ENCODE results near the gene TSPAN17.

Gene TSPAN17

GRCh38 chr5:176620333-176620981 is 26.8 kb upstream of the TSPAN17 start:
- DNase-seq (ENCODE audit: low read depth, low spot score), result no peak

GRCh38 chr5:176621661-176622079 is 25.6 kb upstream of the TSPAN17 start:
- DNase-seq (ENCODE audit: low read depth, low spot score), result peak; percentile 67

GRCh38 chr5:176624142-176624541 is 23.1 kb upstream of the TSPAN17 start:
- no peak for DNase-seq (ENCODE audit: low read depth, low spot score)

GRCh38 chr5:176624938-176625337 is 22.3 kb upstream of the TSPAN17 start:
- no peak for DNase-seq (ENCODE audit: low read depth, low spot score)

GRCh38 chr5:176625512-176625911 is 21.8 kb upstream of the TSPAN17 start:
- no peak for DNase-seq (ENCODE audit: low read depth, low spot score)

GRCh38 chr5:176625966-176626875 is 21.1 kb upstream of the TSPAN17 start:
- no peak for DNase-seq (ENCODE audit: low read depth, low spot score)

- DNase-seq (ENCODE audit: low read depth, low spot score), result no peak
These were observed 20.4 kb upstream of the TSPAN17 start for GRCh38 chr5:176626876-176627236.

GRCh38 chr5:176627582-176627981 is 19.7 kb upstream of the TSPAN17 start:
- no peak for DNase-seq (ENCODE audit: low read depth, low spot score)

GRCh38 chr5:176628406-176629228 is 18.7 kb upstream of the TSPAN17 start:
- no peak for DNase-seq (ENCODE audit: low read depth, low spot score)

GRCh38 chr5:176629317-176629852 is 17.9 kb upstream of the TSPAN17 start:
- DNase-seq (ENCODE audit: low read depth, low spot score), result no peak

GRCh38 chr5:176629853-176630680 is 17.2 kb upstream of the TSPAN17 start, which contains the start of the genes EIF4E1B and SNCB:
EIF4E1B (plus strand) TSS chr5:176630675; CDS start chr5:176642788, 12,113 bp downstream.
SNCB (minus strand) TSS chr5:176630534; CDS start chr5:176629654, 880 bp downstream.
- DNase-seq (ENCODE audit: low read depth, low spot score), result peak; percentile 80

- DNase-seq (ENCODE audit: low read depth, low spot score), result no peak
These were observed 16.5 kb upstream of the TSPAN17 start for GRCh38 chr5:176630681-176631222.

- DNase-seq (ENCODE audit: low read depth, low spot score), result no peak
These were observed 15.7 kb upstream of the TSPAN17 start for GRCh38 chr5:176631383-176632200.

GRCh38 chr5:176632745-176633144 is 14.5 kb upstream of the TSPAN17 start:
- no peak for DNase-seq (ENCODE audit: low read depth, low spot score)

GRCh38 chr5:176633598-176633997 is 13.7 kb upstream of the TSPAN17 start:
- no peak for DNase-seq (ENCODE audit: low read depth, low spot score)

- no peak for DNase-seq (ENCODE audit: low read depth, low spot score)
These were observed 10.9 kb upstream of the TSPAN17 start for GRCh38 chr5:176636426-176636825.

- DNase-seq (ENCODE audit: low read depth, low spot score), result no peak
These were observed 9.7 kb upstream of the TSPAN17 start for GRCh38 chr5:176637556-176637955.

GRCh38 chr5:176638437-176638836 is 8.8 kb upstream of the TSPAN17 start:
- DNase-seq (ENCODE audit: low read depth, low spot score), result no peak

GRCh38 chr5:176639208-176639607 is 8.1 kb upstream of the TSPAN17 start:
- no peak for DNase-seq (ENCODE audit: low read depth, low spot score)

- DNase-seq (ENCODE audit: low read depth, low spot score), result no peak
These were observed 7.3 kb upstream of the TSPAN17 start for GRCh38 chr5:176639981-176640380.
